ENCODE measurements around the gene SAV1. TPM values are rescaled to one million over a fixed set of nuclear protein-coding genes. Genes with fewer than 3 reads are reported as not detected.

SAV1 gene
- total RNA-seq, 1 donor from 2014 or later: 16.7 TPM

GRCh38 chr14:50679674-50680073, 11.6 kb upstream of the SAV1 start:
- Histone ChIP-seq H3K4me1 (ENCODE audit: control insufficient read depth in 3 of 3, insufficient read depth in 3 of 3, low read length in 3 of 3) (peaks cover 0 to 3% (median 0%) of the 10 kb centered on the region in 3 donors), H3K27ac (ENCODE audit: low read depth, low read length) (no peak overlapping the region), H3K4me3 (ENCODE audit: low read length in 3 of 3) (no peak overlapping the region), H3K36me3 (ENCODE audit: control insufficient read depth in 3 of 3, insufficient read depth in 3 of 3, low read length in 3 of 3) (no peaks in the 10 kb centered on the region), H3K27me3 (ENCODE audit: control insufficient read depth in 3 of 3, insufficient read depth in 3 of 3, low read length in 3 of 3) (no peaks in the 10 kb centered on the region), H3K9ac (ENCODE audit: low read depth in 1 of 3, low read length in 3 of 3) (no peak overlapping the region), H3K9me3 (ENCODE audit: control insufficient read depth in 3 of 3, low read length in 3 of 3) (no peaks in the 10 kb centered on the region)

GRCh38 chr14:50678163-50678562, 10.1 kb upstream of the SAV1 start:
- H3K9me3 ChIP-seq (ENCODE audit: control insufficient read depth in 3 of 3, low read length in 3 of 3): no peaks in the 10 kb centered on the region
- peaks cover 0 to 3% (median 0%) of the 10 kb centered on the region in 3 donors for H3K4me1 ChIP-seq (ENCODE audit: control insufficient read depth in 3 of 3, insufficient read depth in 3 of 3, low read length in 3 of 3)
- no peaks in the 10 kb centered on the region for H3K27me3 ChIP-seq (ENCODE audit: control insufficient read depth in 3 of 3, insufficient read depth in 3 of 3, low read length in 3 of 3)
- no peak overlapping the region for H3K4me3 ChIP-seq (ENCODE audit: low read length in 3 of 3)
- H3K36me3 ChIP-seq (ENCODE audit: control insufficient read depth in 3 of 3, insufficient read depth in 3 of 3, low read length in 3 of 3): no peaks in the 10 kb centered on the region
- H3K27ac ChIP-seq (ENCODE audit: low read depth, low read length): no peak overlapping the region
- H3K9ac ChIP-seq (ENCODE audit: low read depth in 1 of 3, low read length in 3 of 3): no peak overlapping the region

GRCh38 chr14:50677527-50678063, 9.5 kb upstream of the SAV1 start:
- Histone ChIP-seq H3K27ac (ENCODE audit: low read depth, low read length) (peak overlapping the region; percentile 47), H3K36me3 (ENCODE audit: control insufficient read depth in 3 of 3, insufficient read depth in 3 of 3, low read length in 3 of 3) (no peaks in the 10 kb centered on the region), H3K9ac (ENCODE audit: low read depth in 1 of 3, low read length in 3 of 3) (no peak overlapping the region), H3K4me1 (ENCODE audit: control insufficient read depth in 3 of 3, insufficient read depth in 3 of 3, low read length in 3 of 3) (peaks cover 0 to 3% (median 0%) of the 10 kb centered on the region in 3 donors), H3K9me3 (ENCODE audit: control insufficient read depth in 3 of 3, low read length in 3 of 3) (no peaks in the 10 kb centered on the region), H3K4me3 (ENCODE audit: low read length in 3 of 3) (no peak overlapping the region), H3K27me3 (ENCODE audit: control insufficient read depth in 3 of 3, insufficient read depth in 3 of 3, low read length in 3 of 3) (no peaks in the 10 kb centered on the region)

GRCh38 chr14:50676814-50677516, 8.9 kb upstream of the SAV1 start:
- Histone ChIP-seq H3K27ac (ENCODE audit: low read depth, low read length) (peak overlapping the region; percentile 47), H3K36me3 (ENCODE audit: control insufficient read depth in 3 of 3, insufficient read depth in 3 of 3, low read length in 3 of 3) (no peaks in the 10 kb centered on the region), H3K27me3 (ENCODE audit: control insufficient read depth in 3 of 3, insufficient read depth in 3 of 3, low read length in 3 of 3) (no peaks in the 10 kb centered on the region), H3K9me3 (ENCODE audit: control insufficient read depth in 3 of 3, low read length in 3 of 3) (no peaks in the 10 kb centered on the region), H3K4me3 (ENCODE audit: low read length in 3 of 3) (no peak overlapping the region), H3K4me1 (ENCODE audit: control insufficient read depth in 3 of 3, insufficient read depth in 3 of 3, low read length in 3 of 3) (peaks cover 0 to 3% (median 0%) of the 10 kb centered on the region in 3 donors), H3K9ac (ENCODE audit: low read depth in 1 of 3, low read length in 3 of 3) (no peak overlapping the region)

GRCh38 chr14:50675597-50675996, 7.5 kb upstream of the SAV1 start:
- no peaks in the 10 kb centered on the region for H3K36me3 ChIP-seq (ENCODE audit: control insufficient read depth in 3 of 3, insufficient read depth in 3 of 3, low read length in 3 of 3)
- peaks cover 0 to 3% (median 0%) of the 10 kb centered on the region in 3 donors for H3K4me1 ChIP-seq (ENCODE audit: control insufficient read depth in 3 of 3, insufficient read depth in 3 of 3, low read length in 3 of 3)
- no peak overlapping the region for H3K27ac ChIP-seq (ENCODE audit: low read depth, low read length)
- no peak overlapping the region for H3K4me3 ChIP-seq (ENCODE audit: low read length in 3 of 3)
- no peaks in the 10 kb centered on the region for H3K27me3 ChIP-seq (ENCODE audit: control insufficient read depth in 3 of 3, insufficient read depth in 3 of 3, low read length in 3 of 3)
- H3K9ac ChIP-seq (ENCODE audit: low read depth in 1 of 3, low read length in 3 of 3): no peak overlapping the region
- H3K9me3 ChIP-seq (ENCODE audit: control insufficient read depth in 3 of 3, low read length in 3 of 3): no peaks in the 10 kb centered on the region

- Histone ChIP-seq H3K4me1 (ENCODE audit: control insufficient read depth in 3 of 3, insufficient read depth in 3 of 3, low read length in 3 of 3) (peaks cover 2 to 8% (median 8%) of the 10 kb centered on the region in 3 donors), H3K9ac (ENCODE audit: low read depth in 1 of 3, low read length in 3 of 3) (no peak overlapping the region), H3K36me3 (ENCODE audit: control insufficient read depth in 3 of 3, insufficient read depth in 3 of 3, low read length in 3 of 3) (no peaks in the 10 kb centered on the region), H3K27ac (ENCODE audit: low read depth, low read length) (no peak overlapping the region), H3K9me3 (ENCODE audit: control insufficient read depth in 3 of 3, low read length in 3 of 3) (no peaks in the 10 kb centered on the region), H3K4me3 (ENCODE audit: low read length in 3 of 3) (no peak overlapping the region), H3K27me3 (ENCODE audit: control insufficient read depth in 3 of 3, insufficient read depth in 3 of 3, low read length in 3 of 3) (no peaks in the 10 kb centered on the region)
Measured at GRCh38 chr14:50670866-50671256, 2.8 kb upstream of the SAV1 start.

- H3K36me3 ChIP-seq (ENCODE audit: control insufficient read depth in 3 of 3, insufficient read depth in 3 of 3, low read length in 3 of 3): no peaks in the 10 kb centered on the region
- no peak overlapping the region for H3K4me3 ChIP-seq (ENCODE audit: low read length in 3 of 3)
- H3K9me3 ChIP-seq (ENCODE audit: control insufficient read depth in 3 of 3, low read length in 3 of 3): no peaks in the 10 kb centered on the region
- peaks cover 2 to 8% (median 8%) of the 10 kb centered on the region in 3 donors for H3K4me1 ChIP-seq (ENCODE audit: control insufficient read depth in 3 of 3, insufficient read depth in 3 of 3, low read length in 3 of 3)
- no peak overlapping the region for H3K27ac ChIP-seq (ENCODE audit: low read depth, low read length)
- no peak overlapping the region for H3K9ac ChIP-seq (ENCODE audit: low read depth in 1 of 3, low read length in 3 of 3)
- no peaks in the 10 kb centered on the region for H3K27me3 ChIP-seq (ENCODE audit: control insufficient read depth in 3 of 3, insufficient read depth in 3 of 3, low read length in 3 of 3)
Measured at GRCh38 chr14:50670196-50670865, 2.2 kb upstream of the SAV1 start.

- no peak overlapping the region for H3K9ac ChIP-seq (ENCODE audit: low read depth in 1 of 3, low read length in 3 of 3)
- H3K4me3 ChIP-seq (ENCODE audit: low read length in 3 of 3): no peak overlapping the region
- peaks cover 2 to 8% (median 8%) of the 10 kb centered on the region in 3 donors for H3K4me1 ChIP-seq (ENCODE audit: control insufficient read depth in 3 of 3, insufficient read depth in 3 of 3, low read length in 3 of 3)
- no peaks in the 10 kb centered on the region for H3K9me3 ChIP-seq (ENCODE audit: control insufficient read depth in 3 of 3, low read length in 3 of 3)
- H3K36me3 ChIP-seq (ENCODE audit: control insufficient read depth in 3 of 3, insufficient read depth in 3 of 3, low read length in 3 of 3): peaks cover 0 to 2% (median 0%) of the 10 kb centered on the region in 3 donors
- H3K27me3 ChIP-seq (ENCODE audit: control insufficient read depth in 3 of 3, insufficient read depth in 3 of 3, low read length in 3 of 3): no peaks in the 10 kb centered on the region
- H3K27ac ChIP-seq (ENCODE audit: low read depth, low read length): no peak overlapping the region
Measured at GRCh38 chr14:50669441-50669986, 1.4 kb upstream of the SAV1 start.

GRCh38 chr14:50668826-50669143, 679 bp upstream of the SAV1 start:
- Histone ChIP-seq H3K9ac (ENCODE audit: low read depth in 1 of 3, low read length in 3 of 3) (peak overlapping the region; percentile 92 to 93 (median 92)), H3K4me3 (ENCODE audit: low read length in 3 of 3) (peak overlapping the region; percentile 93 to 96 (median 95)), H3K4me1 (ENCODE audit: control insufficient read depth in 3 of 3, insufficient read depth in 3 of 3, low read length in 3 of 3) (peaks cover 2 to 8% (median 8%) of the 10 kb centered on the region in 3 donors), H3K9me3 (ENCODE audit: control insufficient read depth in 3 of 3, low read length in 3 of 3) (no peaks in the 10 kb centered on the region), H3K36me3 (ENCODE audit: control insufficient read depth in 3 of 3, insufficient read depth in 3 of 3, low read length in 3 of 3) (peaks cover 0 to 2% (median 0%) of the 10 kb centered on the region in 3 donors), H3K27ac (ENCODE audit: low read depth, low read length) (peak overlapping the region; percentile 89), H3K27me3 (ENCODE audit: control insufficient read depth in 3 of 3, insufficient read depth in 3 of 3, low read length in 3 of 3) (no peaks in the 10 kb centered on the region)

GRCh38 chr14:50667684-50667995, 466 bp downstream of the SAV1 start:
- Histone ChIP-seq H3K27me3 (ENCODE audit: control insufficient read depth in 3 of 3, insufficient read depth in 3 of 3, low read length in 3 of 3) (no peaks in the 10 kb centered on the region), H3K27ac (ENCODE audit: low read depth, low read length) (peak overlapping the region; percentile 89)

More at GRCh38 chr14:50667684-50667995, 466 bp downstream of the SAV1 start:
- peaks cover 0 to 2% (median 0%) of the 10 kb centered on the region in 3 donors for H3K36me3 ChIP-seq (ENCODE audit: control insufficient read depth in 3 of 3, insufficient read depth in 3 of 3, low read length in 3 of 3)
- no peaks in the 10 kb centered on the region for H3K9me3 ChIP-seq (ENCODE audit: control insufficient read depth in 3 of 3, low read length in 3 of 3)
- H3K4me3 ChIP-seq (ENCODE audit: low read length in 3 of 3): peak overlapping the region; percentile 87 to 95 (median 93)
- H3K9ac ChIP-seq (ENCODE audit: low read depth in 1 of 3, low read length in 3 of 3): peak overlapping the region; percentile 92 to 93 (median 92)
- H3K4me1 ChIP-seq (ENCODE audit: control insufficient read depth in 3 of 3, insufficient read depth in 3 of 3, low read length in 3 of 3): peaks cover 2 to 8% (median 8%) of the 10 kb centered on the region in 3 donors
